GM12878 (cell line): Measurements from ENCODE around the gene PTPRJ. TPM values are rescaled to one million over a fixed set of nuclear protein-coding genes. Genes with fewer than 3 reads are reported as not detected.

ENCODE experiments used
- ATAC-seq: fragments of 200-7000 bp; cut with Tn5 transposase; 3 replicates; pipeline ENCODE4 v1.9.1; 2020; ENCODE audit warnings: mild to moderate bottlenecking, moderate library complexity
- BruUV-seq: library from RNA; stranded (reverse); fragments of 400-500 nt; replicated peaks from 2 replicates; lab custom pipeline; 2021; lab: Mats Ljungman, UMichigan
- CTCF ChIA-PET: fragments of 300-600 bp; sonication (Branson Sonifier 250); formaldehyde crosslinking; extraction: SDS; loops from one replicate; lab custom pipeline; 2021; ENCODE audit warnings: inconsistent platforms; lab: Yijun Ruan, JAX
- POLR2A ChIA-PET: fragments of 350-600 bp; formaldehyde crosslinking; extraction: SDS; loops from one replicate; lab custom pipeline; 2021; ENCODE audit warnings: inconsistent platforms; lab: Charles Lee
- RAD21 ChIA-PET: fragments of 300-600 bp; sonication (Branson Sonifier 250); formaldehyde crosslinking; loops from one replicate; lab custom pipeline; 2023; ENCODE audit warnings: antibody characterized with exemption; ENCODE audit not compliant: unreplicated experiment; lab: Charles Lee
- SMC1A ChIA-PET: fragments of 300-600 bp; sonication (Branson Sonifier 250); formaldehyde crosslinking; loops from one replicate; lab custom pipeline; 2023; ENCODE audit not compliant: unreplicated experiment, uncharacterized antibody; lab: Charles Lee
- DNase-seq: peaks from one replicate; pipeline ENCODE4 v3.0.0-alpha.2; 2011; ENCODE audit warnings: low read depth, low spot score
- FAIRE-seq: peaks from 3 replicates; lab custom pipeline; 2011; peaks lifted over from hg19 to GRCh38; lab: Jason Lieb, UNC
- H2AFZ ChIP-seq: 2 replicates; pipeline ENCODE4 v1.6.0; 2011; ENCODE audit warnings: low read depth, low read length, control low read depth; ENCODE audit not compliant: control insufficient read depth
- H3K27ac ChIP-seq: 2 replicates; pipeline ENCODE4 v1.5.1; 2011; ENCODE audit warnings: control low read depth; ENCODE audit not compliant: control insufficient read depth, insufficient read depth
- H3K27me3 ChIP-seq, 2 experiments: replicated peaks in 1 of 2; 2 replicates each; pipeline versions ENCODE4 v1.6.0 to v1.6.1; 2011; ENCODE audit warnings: low read length in 1 of 2; ENCODE audit not compliant: control insufficient read depth in 2 of 2, insufficient read depth in 2 of 2
- H3K36me3 ChIP-seq, 2 experiments: 2 replicates each; pipeline ENCODE4 v1.5.1; 2011; ENCODE audit warnings: low read length in 1 of 2; ENCODE audit not compliant: control insufficient read depth in 2 of 2, insufficient read depth in 2 of 2
- H3K4me1 ChIP-seq: 2 replicates; pipeline ENCODE4 v1.6.1; 2011; ENCODE audit warnings: mild to moderate bottlenecking, low read length, moderate library complexity, mixed read lengths; ENCODE audit not compliant: control insufficient read depth, insufficient read depth
- H3K4me2 ChIP-seq: 2 replicates; pipeline ENCODE4 v1.6.0; 2011; ENCODE audit warnings: control low read depth; ENCODE audit not compliant: control insufficient read depth, insufficient read depth
- H3K4me3 ChIP-seq: fragments of 200-600 bp; sonication (generic); 2 replicates; pipeline ENCODE4 v1.5.1; 2016
- H3K79me2 ChIP-seq: 2 replicates; pipeline ENCODE4 v1.6.0; 2011; ENCODE audit warnings: low read length; ENCODE audit not compliant: control insufficient read depth, insufficient read depth
- H3K9ac ChIP-seq: 2 replicates; pipeline ENCODE4 v1.8.0; 2011; ENCODE audit warnings: low read length, control low read depth, mixed read lengths; ENCODE audit not compliant: control insufficient read depth, insufficient read depth
- H3K9me3 ChIP-seq: replicated peaks from 3 replicates; pipeline ENCODE4 v1.5.1; 2011; ENCODE audit warnings: mild to moderate bottlenecking, low read length; ENCODE audit not compliant: control insufficient read depth, insufficient read depth
- H4K20me1 ChIP-seq: 2 replicates; pipeline ENCODE4 v1.6.0; 2011; ENCODE audit not compliant: control insufficient read depth, insufficient read depth
- CHD4 ChIP-seq: fragments of 200-600 bp; sonication (generic); IDR thresholded peaks from 2 replicates; pipeline ENCODE4 v1.6.1; 2016; ENCODE audit warnings: mild to moderate bottlenecking
- CREB1 ChIP-seq: IDR thresholded peaks from 2 replicates; pipeline ENCODE4 v1.6.1; 2012; ENCODE audit warnings: low read depth, mild to moderate bottlenecking, inconsistent platforms
- ETV6 ChIP-seq, 2 experiments: fragments of 450-650 bp in 1 of 2; IDR thresholded peaks in 1 of 2; conservative IDR thresholded peaks in 1 of 2; 2 replicates each; pipeline ENCODE4 v1.6.1; 2014; ENCODE audit warnings: antibody characterized with exemption in 1 of 2, borderline replicate concordance in 1 of 2, low read depth in 1 of 2, mild to moderate bottlenecking in 1 of 2, moderate library complexity in 1 of 2
- KLF5 ChIP-seq: fragments of 450-650 bp; IDR thresholded peaks from 2 replicates; pipeline ENCODE4 v1.6.1; 2014; ENCODE audit warnings: mild to moderate bottlenecking; ENCODE audit not compliant: partially characterized antibody
- MXI1 ChIP-seq: fragments of 150-350 bp; IDR thresholded peaks from 2 replicates; pipeline ENCODE4 v1.6.1; 2011; ENCODE audit warnings: low read depth, mild to moderate bottlenecking, inconsistent platforms, low read length, improper control_type of control experiment
- NRF1 ChIP-seq: conservative IDR thresholded peaks from 2 replicates; pipeline ENCODE4 v1.6.1; 2011; ENCODE audit warnings: mild to moderate bottlenecking, low read depth, low read length, improper control_type of control experiment
- SREBF1 ChIP-seq: IDR thresholded peaks from 2 replicates; pipeline ENCODE4 v1.6.1; 2012; ENCODE audit warnings: mild to moderate bottlenecking, low read length
- TCF7 ChIP-seq: IDR thresholded peaks from 2 replicates; pipeline ENCODE4 v1.6.1; 2014; ENCODE audit warnings: antibody characterized with exemption, borderline replicate concordance
- ZNF274 ChIP-seq: IDR thresholded peaks from one replicate; pipeline ENCODE4 v1.8.0; 2011; ENCODE audit not compliant: insufficient read length, insufficient read depth
- WGBS: methylation state at CpG from one replicate; pipeline ENCODE4 v1.1.6; 2016; ENCODE audit warnings: low lambda C conversion rate; ENCODE audit not compliant: insufficient replicate concordance, insufficient coverage; ENCODE audit errors: missing lambda C conversion rate; 5-methylcytosine and 5-hydroxymethylcytosine counted together
- in situ Hi-C: fragments of 300-500 bp; cut with MboI; formaldehyde crosslinking; loops from 9 replicates; pipeline ENCODE4 v1.14.3; 2018; ENCODE audit warnings: mixed read lengths
- intact Hi-C: fragments of 100-400 bp; cut with micrococcal nuclease; formaldehyde crosslinking; loops from one replicate; pipeline ENCODE4 v1.14.2; 2022; ENCODE audit not compliant: unreplicated experiment
- polyA plus RNA-seq, 11 experiments: library from polyadenylated mRNA; depleted of rRNA in 4 of 11; unstranded in 6 of 11; stranded (reverse) in 5 of 11; fragments of >200 nt; fragmentation: Nextera tagmentation in 4 of 11; fragmentation: Illumina TruSeq in 1 of 11; extraction: Ambion mirVana in 4 of 11; extraction: Trizol in 1 of 11; gene quantifications; 1 replicate in 1 of 11; 2 replicates in 10 of 11; pipeline versions ENCODE4 v1.2.1 to v1.2.3, GENCODE V29; 2011 to 2016; ENCODE audit warnings: inconsistent platforms in 2 of 11, missing spikeins in 2 of 11, low read depth in 1 of 11
- total RNA-seq, 4 experiments: library from RNA; depleted of rRNA in 3 of 4; stranded (reverse); fragments of >200 nt in 3 of 4; fragmentation: Illumina TruSeq in 1 of 4; extraction: Trizol in 1 of 4; gene quantifications; 2 replicates each; pipeline versions ENCODE4 v1.2.1 to v1.2.3, GENCODE V29; 2013 to 2021
- TF ChIP-seq, protein P1 (sequence below): fragments of 450-650 bp; IDR thresholded peaks from 2 replicates; pipeline ENCODE4 v1.6.1; 2017; ENCODE audit warnings: antibody characterized with exemption, mild to moderate bottlenecking, moderate library complexity
- TF ChIP-seq, protein P2 (sequence below): fragments of 450-650 bp; IDR thresholded peaks from 2 replicates; pipeline ENCODE4 v1.6.1; 2016; ENCODE audit warnings: mild to moderate bottlenecking

The PTPRJ gene
- total and polyA plus RNA-seq, 10 of the 15 experiments (the other 5 are each of a cell fraction or from before 2014, with no cell fraction given): 0.22 to 22.4 (median 7.4) TPM

DNA sequence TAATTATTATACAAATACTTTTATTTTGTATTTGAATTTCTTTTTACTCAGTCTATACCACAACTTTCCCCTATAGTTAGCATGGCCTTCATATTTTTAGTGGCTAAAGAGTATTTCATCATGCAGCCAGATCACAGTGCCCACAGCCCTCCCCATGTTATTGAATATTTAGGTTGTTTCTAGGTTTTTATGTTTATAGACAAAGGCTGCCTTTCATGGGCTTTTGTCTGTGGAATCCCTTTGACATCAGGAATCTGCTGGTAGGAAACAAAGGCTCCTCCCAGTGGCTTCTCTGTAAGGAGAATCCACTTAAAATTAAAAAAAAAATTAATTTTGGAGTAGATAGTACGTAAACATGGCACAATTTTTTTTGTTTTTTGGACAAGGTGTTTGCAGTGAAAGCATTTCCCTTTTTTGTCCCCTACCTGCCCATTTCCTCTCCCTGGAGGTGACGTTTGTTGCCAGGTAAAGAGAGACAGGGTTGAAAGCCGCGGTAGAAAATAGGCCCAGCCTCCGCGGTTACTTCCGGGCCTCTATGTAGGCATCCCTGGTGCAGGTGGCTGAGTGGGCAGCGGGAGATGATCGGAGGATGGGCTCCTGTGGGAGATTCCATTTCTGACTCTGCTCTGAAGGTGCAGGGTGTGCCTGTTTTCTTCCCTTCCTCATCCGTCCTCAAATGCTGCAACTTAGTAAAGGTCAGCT is 154.0 kb downstream of the PTPRJ start:
- WGBS: 73% methylated on average over 10 of the region's 10 CpGs
- no peaks in the 10 kb centered on the region for H3K9me3 ChIP-seq
- no peak overlapping the region for H3K9ac ChIP-seq
- H2AFZ ChIP-seq: no peak overlapping the region
- ATAC-seq (no peak), DNase-seq (no peak), FAIRE-seq (no peak)
- no peaks in the 10 kb centered on the region for H3K27me3 ChIP-seq
- H3K36me3 ChIP-seq: peaks cover 0 to 13% of the 10 kb centered on the region in 2 experiments; a peak in 1 of 4 replicates
- H3K4me3 ChIP-seq: no peak overlapping the region
- intact Hi-C loops (no loop called here), in situ Hi-C loops (no loop called here)
- no peak overlapping the region for H3K27ac ChIP-seq
- H3K4me1 ChIP-seq: no peaks in the 10 kb centered on the region
- RAD21 ChIA-PET: no interaction called here
- POLR2A ChIA-PET: no interaction called here
- BruUV-seq: no TSS peak
- no peaks in the 10 kb centered on the region for H3K79me2 ChIP-seq
- H3K4me2 ChIP-seq: no peak overlapping the region
- CTCF ChIA-PET: no interaction called here
- TF ChIP-seq KLF5 (no peak), CHD4 (no peak), ZNF274 (no peak), TCF7 (no peak), CREB1 (no peak), ETV6 (conservative IDR thresholded peaks at IDR 0.05 in 1 of 2, IDR thresholded peaks at IDR 0.05 in 1 of 2; ENCODE audit: borderline replicate concordance in 1 of 2, low read depth in 1 of 2) (no peak), NRF1 (no peak), SREBF1 (no peak), MXI1 (no peak)
- TF ChIP-seq, protein P1, sequence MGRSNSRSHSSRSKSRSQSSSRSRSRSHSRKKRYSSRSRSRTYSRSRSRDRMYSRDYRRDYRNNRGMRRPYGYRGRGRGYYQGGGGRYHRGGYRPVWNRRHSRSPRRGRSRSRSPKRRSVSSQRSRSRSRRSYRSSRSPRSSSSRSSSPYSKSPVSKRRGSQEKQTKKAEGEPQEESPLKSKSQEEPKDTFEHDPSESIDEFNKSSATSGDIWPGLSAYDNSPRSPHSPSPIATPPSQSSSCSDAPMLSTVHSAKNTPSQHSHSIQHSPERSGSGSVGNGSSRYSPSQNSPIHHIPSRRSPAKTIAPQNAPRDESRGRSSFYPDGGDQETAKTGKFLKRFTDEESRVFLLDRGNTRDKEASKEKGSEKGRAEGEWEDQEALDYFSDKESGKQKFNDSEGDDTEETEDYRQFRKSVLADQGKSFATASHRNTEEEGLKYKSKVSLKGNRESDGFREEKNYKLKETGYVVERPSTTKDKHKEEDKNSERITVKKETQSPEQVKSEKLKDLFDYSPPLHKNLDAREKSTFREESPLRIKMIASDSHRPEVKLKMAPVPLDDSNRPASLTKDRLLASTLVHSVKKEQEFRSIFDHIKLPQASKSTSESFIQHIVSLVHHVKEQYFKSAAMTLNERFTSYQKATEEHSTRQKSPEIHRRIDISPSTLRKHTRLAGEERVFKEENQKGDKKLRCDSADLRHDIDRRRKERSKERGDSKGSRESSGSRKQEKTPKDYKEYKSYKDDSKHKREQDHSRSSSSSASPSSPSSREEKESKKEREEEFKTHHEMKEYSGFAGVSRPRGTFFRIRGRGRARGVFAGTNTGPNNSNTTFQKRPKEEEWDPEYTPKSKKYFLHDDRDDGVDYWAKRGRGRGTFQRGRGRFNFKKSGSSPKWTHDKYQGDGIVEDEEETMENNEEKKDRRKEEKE: no peak
- TF ChIP-seq, protein P2, sequence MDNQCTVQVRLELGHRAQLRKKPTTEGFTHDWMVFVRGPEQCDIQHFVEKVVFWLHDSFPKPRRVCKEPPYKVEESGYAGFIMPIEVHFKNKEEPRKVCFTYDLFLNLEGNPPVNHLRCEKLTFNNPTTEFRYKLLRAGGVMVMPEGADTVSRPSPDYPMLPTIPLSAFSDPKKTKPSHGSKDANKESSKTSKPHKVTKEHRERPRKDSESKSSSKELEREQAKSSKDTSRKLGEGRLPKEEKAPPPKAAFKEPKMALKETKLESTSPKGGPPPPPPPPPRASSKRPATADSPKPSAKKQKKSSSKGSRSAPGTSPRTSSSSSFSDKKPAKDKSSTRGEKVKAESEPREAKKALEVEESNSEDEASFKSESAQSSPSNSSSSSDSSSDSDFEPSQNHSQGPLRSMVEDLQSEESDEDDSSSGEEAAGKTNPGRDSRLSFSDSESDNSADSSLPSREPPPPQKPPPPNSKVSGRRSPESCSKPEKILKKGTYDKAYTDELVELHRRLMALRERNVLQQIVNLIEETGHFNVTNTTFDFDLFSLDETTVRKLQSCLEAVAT: no peak
- no peaks in the 10 kb centered on the region for H4K20me1 ChIP-seq
- SMC1A ChIA-PET: no interaction called here
